Measurements from ENCODE around the gene KRT6C. TPM values are rescaled to one million over a fixed set of nuclear protein-coding genes. Genes with fewer than 3 reads are reported as not detected.

Gene KRT6C
- total and polyA plus RNA-seq, 8 donors, result not detected

DNA sequence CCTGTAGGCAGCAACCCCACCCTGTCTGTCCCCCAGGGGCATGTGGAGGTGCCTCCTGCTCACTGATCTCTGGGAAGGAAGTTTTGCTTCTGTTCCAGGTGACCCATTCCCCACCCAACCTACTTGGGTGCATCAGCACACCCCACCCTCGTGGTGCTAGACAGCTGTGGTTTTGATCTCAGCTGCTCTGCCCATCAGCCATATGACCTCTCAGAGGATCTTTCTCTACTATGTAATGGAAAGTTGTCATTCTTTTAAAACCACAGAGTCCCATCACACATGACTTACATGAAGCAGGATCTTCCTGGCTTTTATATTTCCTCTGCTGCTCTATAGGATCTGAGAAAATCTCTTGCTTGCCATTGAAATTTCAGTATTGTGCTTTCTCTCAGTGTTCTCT is 53.9 kb downstream of the KRT6C start:
- no peak for ATAC-seq
- intact Hi-C loops (cut with DNase I), result no loop called here
- no peaks in the 10 kb centered on the region for H3K9me3 ChIP-seq
- H3K4me1 ChIP-seq, result no peaks in the 10 kb centered on the region
- H3K27me3 ChIP-seq, result peaks cover 0 to 14% of the 10 kb centered on the region in 2 donors
- H3K4me3 ChIP-seq, result no peak overlapping the region
- H3K27ac ChIP-seq, result no peak overlapping the region
- H3K36me3 ChIP-seq, result no peaks in the 10 kb centered on the region
- DNase-seq, result no peak
- TF ChIP-seq CTCF (IDR thresholded peaks at IDR 0.05), result no peak

- DNase-seq (no peak), ATAC-seq (no peak)
- no peak for TF ChIP-seq CTCF (IDR thresholded peaks at IDR 0.05)
- Histone ChIP-seq H3K36me3 (no peaks in the 10 kb centered on the region), H3K27me3 (peaks cover 0 to 20% of the 10 kb centered on the region in 2 donors), H3K4me3 (no peak overlapping the region), H3K9me3 (no peaks in the 10 kb centered on the region), H3K27ac (no peak overlapping the region), H3K4me1 (no peaks in the 10 kb centered on the region)
- intact Hi-C loops (cut with DNase I), result no loop called here
These were observed 55.0 kb downstream of the KRT6C start for GRCh38 chr12:52418576-52419110.

Other genes starting within 250 kb of the KRT6C start
- 1,000 to 10,000 TPM; 1,945 to 1,968 TPM for gene KRT7, start 240.6 kb downstream of the KRT6C start, total RNA-seq
- gene KRT7, start 240.6 kb downstream of the KRT6C start, polyA plus RNA-seq (ENCODE audit: insufficient read length in 6 of 6), result 10 to 100 TPM; 15.2 to 48.4 (median 22.9) TPM
- 1 to 10 TPM in 1 of 2 donors, under 1 TPM in 1; 0.97 to 1.7 TPM for gene KRT86, start 199.2 kb downstream of the KRT6C start, total RNA-seq
- gene KRT86, start 199.2 kb downstream of the KRT6C start, polyA plus RNA-seq (ENCODE audit: insufficient read length in 6 of 6), result under 1 TPM in 5 of 6 donors, not detected in 1; 0.07 to 0.62 (median 0.14) TPM
- gene KRT81, start 182.3 kb downstream of the KRT6C start, total RNA-seq, result not detected
- gene KRT81, start 182.3 kb downstream of the KRT6C start, polyA plus RNA-seq (ENCODE audit: insufficient read length in 6 of 6), result under 1 TPM in 2 of 6 donors, not detected in 4; 0.12 to 0.26 TPM
- not detected for gene KRT83, start 152.4 kb downstream of the KRT6C start, total RNA-seq
- not detected for gene KRT83, start 152.4 kb downstream of the KRT6C start, polyA plus RNA-seq (ENCODE audit: insufficient read length in 6 of 6)
- not detected for gene KRT85, start 106.3 kb downstream of the KRT6C start, total RNA-seq
- gene KRT85, start 106.3 kb downstream of the KRT6C start, polyA plus RNA-seq (ENCODE audit: insufficient read length in 6 of 6), result under 1 TPM in 2 of 6 donors, not detected in 4; 0.14 to 0.26 TPM
- not detected for gene KRT84, start 88.2 kb downstream of the KRT6C start, total RNA-seq
- gene KRT84, start 88.2 kb downstream of the KRT6C start, polyA plus RNA-seq (ENCODE audit: insufficient read length in 6 of 6), result not detected
- not detected for gene KRT82, start 67.5 kb downstream of the KRT6C start, total RNA-seq
- gene KRT82, start 67.5 kb downstream of the KRT6C start, polyA plus RNA-seq (ENCODE audit: insufficient read length in 6 of 6), result not detected
- not detected for gene KRT75, start 39.4 kb downstream of the KRT6C start, total RNA-seq
- not detected for gene KRT75, start 39.4 kb downstream of the KRT6C start, polyA plus RNA-seq (ENCODE audit: insufficient read length in 6 of 6)
- not detected for gene KRT6B, start 21.7 kb downstream of the KRT6C start, total RNA-seq
- not detected for gene KRT6B, start 21.7 kb downstream of the KRT6C start, polyA plus RNA-seq (ENCODE audit: insufficient read length in 6 of 6)
- gene KRT6A, start 19.5 kb upstream of the KRT6C start, total RNA-seq, result 10 to 100 TPM; 24.4 to 32.0 TPM
- gene KRT6A, start 19.5 kb upstream of the KRT6C start, polyA plus RNA-seq (ENCODE audit: insufficient read length in 6 of 6), result not detected
- gene KRT5, start 46.6 kb upstream of the KRT6C start, total RNA-seq, result 1 to 10 TPM in 1 of 2 donors, under 1 TPM in 1; 0.79 to 9.8 TPM
- gene KRT5, start 46.6 kb upstream of the KRT6C start, polyA plus RNA-seq (ENCODE audit: insufficient read length in 6 of 6), result under 1 TPM in 5 of 6 donors, not detected in 1; 0.30 to 0.85 (median 0.35) TPM
- gene KRT71, start 79.3 kb upstream of the KRT6C start, total RNA-seq, result not detected
- under 1 TPM in 4 of 6 donors, not detected in 2; 0.10 to 0.18 (median 0.15) TPM for gene KRT71, start 79.3 kb upstream of the KRT6C start, polyA plus RNA-seq (ENCODE audit: insufficient read length in 6 of 6)
- not detected for gene KRT74, start 100.0 kb upstream of the KRT6C start, total RNA-seq
- not detected for gene KRT74, start 100.0 kb upstream of the KRT6C start, polyA plus RNA-seq (ENCODE audit: insufficient read length in 6 of 6)
- gene KRT72, start 127.7 kb upstream of the KRT6C start, total RNA-seq, result not detected
- gene KRT72, start 127.7 kb upstream of the KRT6C start, polyA plus RNA-seq (ENCODE audit: insufficient read length in 6 of 6), result under 1 TPM; 0.08 to 0.30 (median 0.21) TPM
- not detected for gene KRT73, start 144.8 kb upstream of the KRT6C start, total RNA-seq
- under 1 TPM; 0.06 to 0.34 (median 0.20) TPM for gene KRT73, start 144.8 kb upstream of the KRT6C start, polyA plus RNA-seq (ENCODE audit: insufficient read length in 6 of 6)
- not detected for gene KRT2, start 178.4 kb upstream of the KRT6C start, total RNA-seq
- gene KRT2, start 178.4 kb upstream of the KRT6C start, polyA plus RNA-seq (ENCODE audit: insufficient read length in 6 of 6), result not detected
- gene KRT1, start 206.6 kb upstream of the KRT6C start, total RNA-seq, result under 1 TPM in 1 of 2 donors, not detected in 1; 0.64 TPM
- under 1 TPM; 0.33 to 0.95 (median 0.48) TPM for gene KRT1, start 206.6 kb upstream of the KRT6C start, polyA plus RNA-seq (ENCODE audit: insufficient read length in 6 of 6)
- gene KRT77, start 229.7 kb upstream of the KRT6C start, total RNA-seq, result not detected
- not detected for gene KRT77, start 229.7 kb upstream of the KRT6C start, polyA plus RNA-seq (ENCODE audit: insufficient read length in 6 of 6)

Measured in left lung (tissue), 10 donors.